Spleen (tissue), 11 donors: ENCODE results near the gene CADM2. TPM values are rescaled to one million over a fixed set of nuclear protein-coding genes. Genes with fewer than 3 reads are reported as not detected.

Experiments used
- DNase-seq: peaks from one replicate; pipeline ENCODE4 v3.0.0-alpha.2; 2020
- H3K27ac ChIP-seq, 8 donors: fragments of 200-600 bp; sonication (generic) in 7 of 8; 1 replicate in 4 of 8; 2 replicates in 4 of 8; pipeline versions ENCODE4 v1.5.0 to v1.8.0; 2016 to 2021; ENCODE audit warnings: inconsistent platforms in 4 of 8, mild to moderate bottlenecking in 4 of 8, moderate library complexity in 1 of 8
- H3K27me3 ChIP-seq, 7 donors: fragments of 200-600 bp; sonication (generic) in 6 of 7; replicated peaks in 1 of 7; 1 replicate in 4 of 7; 2 replicates in 3 of 7; pipeline versions ENCODE4 v1.5.0 to v1.8.0; 2016 to 2021; ENCODE audit warnings: inconsistent platforms in 3 of 7, mild to moderate bottlenecking in 1 of 7
- H3K36me3 ChIP-seq, 6 donors: fragments of 200-600 bp; sonication (generic) in 5 of 6; 1 replicate in 4 of 6; 2 replicates in 2 of 6; pipeline versions ENCODE4 v1.5.0 to v1.8.0; 2016 to 2021; ENCODE audit warnings: inconsistent platforms in 2 of 6
- H3K4me1 ChIP-seq, 6 donors: fragments of 200-600 bp; sonication (generic) in 5 of 6; 1 replicate in 3 of 6; 2 replicates in 3 of 6; pipeline versions ENCODE4 v1.5.0 to v1.8.0; 2016 to 2021; ENCODE audit warnings: inconsistent platforms in 3 of 6
- H3K4me3 ChIP-seq, 8 donors: fragments of 200-600 bp; sonication (generic) in 7 of 8; 1 replicate in 4 of 8; 2 replicates in 4 of 8; pipeline versions ENCODE4 v1.5.0 to v1.8.0; 2016 to 2021; ENCODE audit warnings: inconsistent platforms in 4 of 8, mild to moderate bottlenecking in 4 of 8, moderate library complexity in 2 of 8
- H3K9me3 ChIP-seq, 8 donors: fragments of 200-600 bp; sonication (generic) in 7 of 8; 1 replicate in 4 of 8; 2 replicates in 4 of 8; pipeline versions ENCODE4 v1.5.0 to v1.8.0; 2016 to 2021; ENCODE audit warnings: inconsistent platforms in 4 of 8
- CTCF ChIP-seq, 11 experiments: fragments of 200-600 bp in 7 of 11; fragments of 450-650 bp in 4 of 11; sonication (generic) in 4 of 11; IDR thresholded peaks in 8 of 11; conservative IDR thresholded peaks in 3 of 11; 1 replicate in 7 of 11; 2 replicates in 4 of 11; pipeline versions ENCODE4 v1.4.0 to v1.8.0; 2016 to 2021; ENCODE audit warnings: antibody characterized with exemption in 11 of 11, inconsistent platforms in 4 of 11, mild to moderate bottlenecking in 1 of 11
- POLR2A ChIP-seq, 3 donors: fragments of 450-650 bp; IDR thresholded peaks; one replicate each; pipeline ENCODE4 v1.5.1; 2017; ENCODE audit warnings: antibody characterized with exemption in 3 of 3, mild to moderate bottlenecking in 1 of 3
- POLR2AphosphoS5 ChIP-seq, 3 donors: sonication (generic); formaldehyde crosslinking; IDR thresholded peaks; one replicate each; pipeline ENCODE4 v1.5.1; 2017; ENCODE audit warnings: antibody characterized with exemption in 3 of 3
- WGBS, 5 donors: extraction: QIAGEN DNeasy Blood & Tissue Kit in 3 of 5; methylation state at CpG; one replicate each; pipeline versions ENCODE4 v1.1.5 to v1.1.7; 2013 to 2018; 5-methylcytosine and 5-hydroxymethylcytosine counted together
- intact Hi-C: fragments of 100-400 bp; cut with DNase I; formaldehyde crosslinking; loops from one replicate; pipeline ENCODE4 v1.15.0; 2023; ENCODE audit warnings: low total_unique reads
- polyA plus RNA-seq, 3 donors: library from polyadenylated mRNA; stranded (reverse); fragments of 200-250 nt; gene quantifications; one replicate each; pipeline ENCODE4 v1.2.1, GENCODE V29; 2013
- total RNA-seq, 7 donors: library from RNA; depleted of rRNA in 3 of 7; stranded (reverse); fragments of >200 nt in 3 of 7; fragmentation: NEBNext Ultra II Directional in 4 of 7; extraction: Animal tissue kit (Norgen Biotek cat#: 25700) in 4 of 7; gene quantifications; one replicate each; pipeline versions ENCODE4 v1.1.0 to v1.2.1, GENCODE V29; 2016 to 2021
- donor health status: healthy with polysubstance abuse.
- donor health status: DM: no; HTN: no; CAD: no; lungs with moderate emphysema.
- donor health status: DM: no; HTN: no; CAD: no.
- donor health status: Bipolar disorder and iron deficiency.
- donor health status: healthy.
- donor health status: DM: no; HTN: no; CAD: no.
- donor health status: DM: yes; HTN: yes; CAD: no.

CADM2 gene
- total and polyA plus RNA-seq, 10 donors: 0.03 to 4.0 (median 1.0) TPM; not detected in 1

DNA sequence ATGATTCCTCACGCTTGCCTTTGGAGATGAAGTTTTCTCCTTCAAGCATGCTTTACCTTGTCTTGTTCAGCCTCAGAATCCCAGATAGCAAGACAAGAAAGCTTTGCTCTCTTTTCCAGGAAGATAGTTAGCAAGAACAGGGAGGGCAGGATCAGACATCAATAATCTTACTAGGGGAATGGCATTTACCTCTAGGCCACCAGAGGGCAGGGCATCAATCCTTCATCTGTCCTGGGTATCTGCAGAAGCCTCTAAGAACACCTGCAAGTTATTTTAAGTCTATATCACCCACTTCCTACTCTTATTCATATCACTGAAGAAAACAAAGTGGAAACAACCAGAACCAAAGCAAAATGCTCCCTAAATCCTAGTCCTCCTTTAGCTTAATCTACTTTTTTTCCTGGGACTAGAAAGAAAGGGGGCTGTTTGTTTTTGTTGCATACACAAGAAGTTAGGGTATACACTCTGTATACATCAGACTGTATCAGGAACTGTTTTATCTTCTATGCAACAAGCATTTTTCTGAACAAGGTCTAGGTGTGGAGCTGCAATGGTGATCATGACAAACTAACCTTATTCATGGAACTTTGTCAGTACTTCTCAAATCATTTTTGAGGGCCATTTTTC lies 862.5 kb downstream of the CADM2 start:
- no peak overlapping the region for H3K4me3 ChIP-seq
- intact Hi-C loops: no loop called here
- WGBS, 5 donors: 68 to 86% (median 74%) methylated on average over 1 of the region's 1 CpG
- no peaks in the 10 kb centered on the region for H3K4me1 ChIP-seq
- H3K36me3 ChIP-seq: no peaks in the 10 kb centered on the region
- no peaks in the 10 kb centered on the region for H3K9me3 ChIP-seq
- H3K27me3 ChIP-seq: no peaks in the 10 kb centered on the region
- no peak for DNase-seq
- no peak overlapping the region for H3K27ac ChIP-seq
- TF ChIP-seq CTCF (IDR thresholded peaks at IDR 0.05 in 8 of 11, conservative IDR thresholded peaks at IDR 0.05 in 3 of 11) (peak in 3 of 11 experiments; percentile 15 to 32 (median 31)), POLR2AphosphoS5 (IDR thresholded peaks at IDR 0.05) (no peak), POLR2A (IDR thresholded peaks at IDR 0.05) (no peak)

GRCh38 chr3:85835857-85836440 lies 877.2 kb downstream of the CADM2 start:
- Histone ChIP-seq H3K9me3 (no peaks in the 10 kb centered on the region), H3K27me3 (no peaks in the 10 kb centered on the region), H3K27ac (no peak overlapping the region), H3K36me3 (no peaks in the 10 kb centered on the region), H3K4me1 (no peaks in the 10 kb centered on the region), H3K4me3 (no peak overlapping the region)
- intact Hi-C loops: no loop called here
- DNase-seq: no peak
- WGBS, 5 donors: 68 to 84% (median 76%) methylated on average over 1 of the region's 1 CpG
- TF ChIP-seq POLR2A (IDR thresholded peaks at IDR 0.05) (no peak), POLR2AphosphoS5 (IDR thresholded peaks at IDR 0.05) (no peak), CTCF (IDR thresholded peaks at IDR 0.05 in 8 of 11, conservative IDR thresholded peaks at IDR 0.05 in 3 of 11) (no peak)

DNA sequence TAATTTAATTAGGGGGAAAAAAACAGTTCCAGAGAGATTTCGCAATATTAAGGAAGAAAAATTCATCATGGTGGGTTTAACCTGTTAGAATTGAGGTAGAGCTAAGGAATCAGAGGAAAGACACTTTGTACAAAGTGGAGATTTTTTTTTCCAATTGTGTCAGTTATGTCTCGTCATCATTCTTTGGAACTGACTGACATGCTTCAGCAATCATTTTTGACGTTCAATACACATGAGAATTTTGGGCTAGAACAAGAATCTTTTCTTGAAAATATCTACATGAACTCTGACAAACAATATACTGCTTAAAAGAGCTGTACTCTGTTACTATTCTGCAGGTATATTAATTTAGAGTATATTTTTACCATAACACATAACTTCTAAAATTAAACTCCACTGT lies 878.6 kb downstream of the CADM2 start:
- no peaks in the 10 kb centered on the region for H3K9me3 ChIP-seq
- no peak overlapping the region for H3K27ac ChIP-seq
- TF ChIP-seq POLR2AphosphoS5 (IDR thresholded peaks at IDR 0.05): no peak
- no peak for TF ChIP-seq POLR2A (IDR thresholded peaks at IDR 0.05)
- TF ChIP-seq CTCF (IDR thresholded peaks at IDR 0.05 in 8 of 11, conservative IDR thresholded peaks at IDR 0.05 in 3 of 11): no peak
- no peaks in the 10 kb centered on the region for H3K27me3 ChIP-seq
- H3K4me1 ChIP-seq: no peaks in the 10 kb centered on the region
- H3K4me3 ChIP-seq: no peak overlapping the region
- no peak for DNase-seq
- 73 to 88% (median 80%) methylated on average over 3 of the region's 3 CpGs for WGBS, 5 donors
- no peaks in the 10 kb centered on the region for H3K36me3 ChIP-seq
- intact Hi-C loops: no loop called here

DNA sequence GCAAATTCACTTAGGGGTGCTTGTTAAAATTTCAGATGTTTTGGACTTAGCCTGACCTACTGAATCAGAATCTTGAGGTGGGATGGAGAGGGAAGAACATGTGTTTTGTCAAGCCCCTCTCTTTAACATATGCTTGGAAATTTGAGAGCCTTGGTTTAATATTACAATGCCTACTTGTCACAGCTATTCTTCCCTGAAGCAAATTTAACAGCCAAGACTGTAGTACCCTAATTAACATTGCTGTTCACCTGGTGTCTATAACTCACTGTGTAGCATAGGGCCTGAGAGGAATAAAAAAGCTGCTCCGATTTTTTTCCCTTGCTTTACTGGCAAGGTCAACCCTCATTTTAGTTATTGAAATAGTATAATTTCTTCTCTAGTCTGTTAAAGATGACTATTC lies 880.1 kb downstream of the CADM2 start:
- intact Hi-C loops: no loop called here
- Histone ChIP-seq H3K4me3 (no peak overlapping the region), H3K9me3 (no peaks in the 10 kb centered on the region), H3K27me3 (no peaks in the 10 kb centered on the region), H3K27ac (no peak overlapping the region), H3K36me3 (no peaks in the 10 kb centered on the region), H3K4me1 (no peaks in the 10 kb centered on the region)
- WGBS, 5 donors: 82 to 91% (median 86%) methylated on average over 1 of the region's 1 CpG
- TF ChIP-seq CTCF (IDR thresholded peaks at IDR 0.05 in 8 of 11, conservative IDR thresholded peaks at IDR 0.05 in 3 of 11): no peak
- no peak for DNase-seq
